NCI-H1930 (cell line): ENCODE measurements around the gene THBS4.

ENCODE experiments used
- DNase-seq, 2 experiments: peaks; one replicate each; lab custom pipeline; 2025; lab: John Stamatoyannopoulos, UW

The THBS4 gene

DNA sequence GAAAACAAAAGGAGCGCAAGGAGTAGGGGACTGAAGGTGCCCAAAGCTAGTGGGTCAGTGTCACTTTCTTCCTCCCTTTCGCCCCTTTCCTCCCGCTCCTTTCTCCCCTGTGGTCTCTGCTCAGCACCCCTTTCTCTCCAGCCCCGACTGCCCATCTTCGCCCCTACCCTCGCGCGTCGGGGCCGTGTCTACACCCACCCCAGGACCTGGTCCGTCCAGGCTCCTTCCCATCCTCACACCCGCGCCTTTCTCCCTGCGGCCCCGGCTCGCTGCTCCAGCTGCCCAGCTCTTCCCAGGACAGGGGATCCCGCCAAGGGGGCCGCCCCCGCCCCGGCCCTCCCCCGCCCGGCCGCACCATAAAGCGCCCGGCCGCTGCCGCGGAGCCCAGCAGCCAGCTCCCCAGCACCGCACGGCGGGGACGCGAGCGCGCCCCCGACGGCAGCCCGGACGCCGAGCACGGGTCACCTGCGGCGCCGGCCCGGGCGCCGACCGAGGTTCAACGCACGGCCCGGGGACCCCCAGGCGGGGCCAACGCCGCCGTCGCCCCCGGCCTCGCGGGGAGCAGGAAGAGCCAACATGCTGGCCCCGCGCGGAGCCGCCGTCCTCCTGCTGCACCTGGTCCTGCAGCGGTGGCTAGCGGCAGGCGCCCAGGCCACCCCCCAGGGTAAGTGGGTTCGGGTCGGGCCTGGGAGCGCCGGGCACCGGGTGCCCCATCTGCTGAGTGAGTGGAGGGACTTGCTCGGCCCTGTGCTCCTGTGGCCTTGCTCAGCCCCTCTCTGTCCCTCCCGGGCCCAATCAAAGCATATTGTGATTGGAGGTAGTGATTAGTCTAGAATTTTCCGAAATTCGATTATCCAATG lies at the start of gene THBS4:
Gene THBS4, plus strand, starts transcription at position 387 of the 860 bp plus-strand sequence. Its CDS starts 190 bp downstream, at position 577.
- DNase-seq, result no peak

DNA sequence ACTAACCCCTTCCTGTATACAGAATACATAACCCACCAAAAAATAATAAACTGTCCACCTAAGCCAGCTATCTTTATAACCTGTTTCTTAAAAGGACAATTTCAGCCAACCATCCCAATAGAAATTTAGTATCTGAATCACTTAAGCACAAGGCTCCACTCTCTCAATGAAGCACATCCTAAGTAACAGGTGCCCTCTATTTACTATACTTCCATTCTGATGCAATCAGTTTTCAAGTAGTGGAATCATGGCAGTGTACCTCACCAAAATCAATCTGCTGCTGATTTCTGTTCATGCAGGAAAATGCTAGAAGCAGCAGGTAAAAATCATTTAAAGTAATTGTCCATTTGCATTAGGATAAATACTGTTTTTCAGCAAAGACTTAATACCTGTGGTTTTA lies 48.9 kb upstream of the THBS4 start:
- no peak for DNase-seq

DNA sequence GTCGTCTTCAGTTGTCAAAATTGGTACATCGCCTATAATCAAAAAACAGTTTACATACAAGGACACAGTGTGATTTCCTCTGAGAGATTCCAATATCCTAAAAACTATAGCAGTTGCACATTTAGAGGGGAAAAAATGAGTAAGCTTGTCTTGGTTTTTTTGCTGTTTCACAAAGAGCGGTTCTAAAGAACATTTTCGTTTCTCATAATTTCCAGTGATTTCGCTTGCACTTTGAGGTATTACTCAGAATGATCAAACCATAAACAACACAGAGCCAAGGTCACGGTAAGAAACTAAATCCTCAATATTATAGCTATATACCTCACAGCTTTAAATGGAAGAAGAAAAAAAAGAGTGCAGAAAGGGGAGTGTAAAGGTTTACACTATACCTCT lies 44.9 kb upstream of the THBS4 start:
- no peak for DNase-seq

DNA sequence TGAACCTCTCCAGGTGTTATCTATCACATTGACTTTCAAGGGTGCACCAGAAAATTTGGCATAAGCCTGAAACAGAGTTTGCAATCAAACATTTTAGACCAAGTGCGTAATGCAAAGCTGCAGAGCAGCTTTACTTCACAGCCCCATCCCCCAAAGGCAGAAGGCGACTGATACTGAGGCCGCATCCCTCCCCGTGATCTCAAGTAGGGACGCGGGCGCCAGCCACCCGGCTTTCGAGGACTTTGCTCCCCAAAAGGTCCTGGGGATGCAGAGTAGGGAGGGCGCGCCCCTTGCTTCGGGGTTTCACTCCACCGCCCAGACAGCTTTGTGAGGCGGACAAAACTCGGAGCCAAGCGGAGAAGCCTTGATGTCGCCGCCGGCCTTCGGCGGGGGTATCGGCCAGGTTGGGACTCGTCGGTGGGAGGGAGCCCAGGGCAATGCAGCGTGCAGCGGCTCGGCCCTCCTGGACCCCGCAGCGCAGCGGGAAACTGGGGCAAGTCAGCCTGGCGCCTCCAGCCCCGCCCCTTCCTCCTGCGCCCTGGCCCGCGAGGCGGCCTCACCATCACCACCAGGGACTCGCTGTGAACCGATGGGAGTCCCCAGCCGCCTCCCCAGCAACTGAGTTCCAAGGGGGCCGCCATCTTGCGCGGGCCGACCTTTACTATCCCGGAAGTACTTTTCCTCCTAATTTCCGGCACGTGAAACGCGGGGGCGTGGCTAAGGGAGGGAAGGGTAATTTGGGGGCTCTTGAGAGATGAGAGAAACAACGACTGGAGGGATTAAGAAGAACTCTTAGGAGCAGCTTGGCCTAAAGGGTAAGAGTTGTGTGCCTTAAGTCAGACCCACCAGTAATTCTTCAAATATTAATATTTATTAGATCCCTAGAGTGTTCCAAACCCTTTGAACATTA lies 44.3 kb upstream of the THBS4 start, which contains the start of gene MTX3:
Gene MTX3, minus strand, starts transcription at position 665 of the 910 bp plus-strand sequence. Its CDS starts 24 bp downstream, at position 641.
- DNase-seq, result peak; percentile 73 to 82

GRCh38 chr5:79992891-79993657 lies 42.1 kb upstream of the THBS4 start:
- DNase-seq, result no peak

DNA sequence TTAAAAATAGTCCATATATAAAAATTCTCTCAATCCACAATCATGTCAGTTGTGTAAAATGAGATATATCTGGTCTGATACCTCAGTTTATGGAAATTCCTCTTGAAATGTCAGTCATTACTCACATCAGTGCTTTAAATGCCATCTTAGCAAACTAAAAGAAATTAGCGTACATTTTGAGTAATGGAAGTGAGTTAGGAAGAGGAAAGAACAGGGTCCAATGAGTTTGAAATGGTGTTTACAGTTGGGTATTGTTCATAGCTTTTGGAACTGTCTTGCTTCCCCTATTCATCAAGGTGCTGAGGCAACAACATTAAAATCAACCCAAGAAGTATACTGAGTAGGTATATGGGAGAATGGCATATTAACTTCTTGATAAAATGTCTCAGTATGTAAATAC lies 35.4 kb upstream of the THBS4 start:
- DNase-seq, result no peak

DNA sequence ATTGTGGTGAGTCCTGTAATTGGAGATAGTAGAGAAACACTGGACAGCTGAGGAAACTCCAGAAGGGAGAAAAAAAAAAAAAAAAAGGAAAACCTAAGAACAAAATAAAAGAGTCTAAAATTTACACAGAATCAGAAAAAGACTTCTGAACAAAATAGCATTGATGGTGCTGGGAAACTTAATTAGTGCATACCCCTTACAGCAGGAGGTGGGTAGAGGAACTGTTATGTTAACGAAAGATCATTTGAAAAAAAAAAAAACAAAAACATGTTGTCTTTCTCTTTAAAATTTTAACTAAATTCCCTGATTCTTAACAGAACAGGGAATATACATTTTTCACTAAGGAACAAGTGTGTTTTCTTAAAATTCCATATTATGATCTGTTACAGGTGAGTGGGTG lies 32.5 kb upstream of the THBS4 start:
- DNase-seq, result no peak

DNA sequence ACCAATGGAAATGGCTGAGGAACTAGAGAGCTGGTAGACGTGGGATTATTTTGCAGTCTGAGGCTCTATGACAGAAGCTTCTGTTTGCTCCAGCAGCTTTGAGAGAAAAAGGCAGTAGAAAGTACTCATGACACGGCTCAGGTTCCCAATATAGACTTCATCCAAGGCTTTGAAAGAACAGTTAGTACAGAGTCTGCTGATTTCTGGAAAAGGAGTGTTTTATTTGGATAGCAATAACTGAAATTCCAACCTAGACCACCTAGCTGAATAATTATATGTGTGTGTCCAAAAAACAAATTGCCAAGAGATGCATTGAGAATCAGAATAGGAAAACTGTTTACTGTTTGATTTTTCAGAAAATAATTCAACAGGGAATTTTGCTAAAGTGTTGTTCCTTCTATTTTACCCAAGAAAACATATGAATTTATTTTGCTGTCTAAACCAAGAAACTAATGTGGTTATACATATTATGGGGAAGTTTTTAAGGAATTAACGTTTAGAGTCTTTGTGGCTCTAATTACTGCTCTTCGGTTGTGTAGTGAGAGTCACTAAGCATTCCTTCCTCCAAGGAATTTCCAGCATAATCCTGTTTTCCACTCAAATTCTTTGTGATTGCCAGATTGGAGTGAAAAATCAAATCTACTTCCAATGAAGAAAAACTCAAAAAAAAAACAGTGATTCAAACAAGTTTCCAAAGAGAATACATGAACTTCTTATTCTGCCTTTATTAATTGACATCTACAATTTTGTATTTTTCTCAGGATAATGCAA lies 26.0 kb upstream of the THBS4 start:
- DNase-seq, result no peak

- DNase-seq, result no peak
Measured at GRCh38 chr5:80010754-80011392, 24.3 kb upstream of the THBS4 start.

GRCh38 chr5:80025069-80025468 lies 10.1 kb upstream of the THBS4 start:
- no peak for DNase-seq

DNA sequence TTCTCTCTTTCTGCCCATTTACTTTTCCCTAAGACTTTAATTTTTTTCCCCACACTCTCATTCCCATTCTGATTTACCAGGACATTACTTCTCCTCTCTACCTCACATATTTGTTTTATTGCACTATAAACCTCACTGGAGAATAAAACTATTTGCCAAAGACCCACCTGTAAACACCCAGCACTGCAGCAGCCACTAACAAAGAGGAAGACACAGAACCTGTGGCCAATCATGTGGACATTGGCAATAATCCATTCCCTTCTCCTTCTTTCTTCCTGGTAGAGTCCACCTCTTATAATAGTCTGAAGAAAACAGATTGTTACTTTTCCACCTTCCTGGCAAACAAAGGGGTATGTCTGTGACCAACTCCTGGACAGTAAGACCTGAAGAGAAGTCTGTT lies 8.3 kb upstream of the THBS4 start:
- no peak for DNase-seq

DNA sequence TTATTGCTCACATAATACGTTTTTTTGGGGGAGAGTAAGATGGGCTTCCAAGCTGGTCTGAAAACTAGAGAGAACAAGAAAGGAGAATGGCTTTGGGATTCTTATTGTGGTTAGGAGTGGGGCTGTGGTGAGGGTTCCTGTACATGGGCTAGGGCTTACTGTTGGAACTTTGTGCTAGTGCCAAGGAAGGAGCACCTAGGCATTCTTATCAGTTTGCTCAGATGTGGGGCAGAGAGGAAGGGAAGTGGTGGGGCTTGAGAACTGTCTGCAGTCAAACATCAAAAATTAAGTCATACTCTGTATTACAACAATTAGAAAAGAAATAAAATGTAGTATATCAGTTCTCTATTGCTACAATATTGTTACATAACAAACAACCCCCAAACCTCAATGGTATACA lies 4.0 kb upstream of the THBS4 start:
- DNase-seq, result no peak

GRCh38 chr5:80033513-80033912 lies 1.6 kb upstream of the THBS4 start:
- DNase-seq, result no peak

- no peak for DNase-seq
Measured at GRCh38 chr5:80034559-80034958, 589 bp upstream of the THBS4 start.

GRCh38 chr5:80035839-80036238 lies 691 bp downstream of the THBS4 start:
- DNase-seq, result no peak

- no peak for DNase-seq
Measured at GRCh38 chr5:80036615-80037014, 1.5 kb downstream of the THBS4 start.

GRCh38 chr5:80037366-80037765 lies 2.2 kb downstream of the THBS4 start:
- no peak for DNase-seq

DNA sequence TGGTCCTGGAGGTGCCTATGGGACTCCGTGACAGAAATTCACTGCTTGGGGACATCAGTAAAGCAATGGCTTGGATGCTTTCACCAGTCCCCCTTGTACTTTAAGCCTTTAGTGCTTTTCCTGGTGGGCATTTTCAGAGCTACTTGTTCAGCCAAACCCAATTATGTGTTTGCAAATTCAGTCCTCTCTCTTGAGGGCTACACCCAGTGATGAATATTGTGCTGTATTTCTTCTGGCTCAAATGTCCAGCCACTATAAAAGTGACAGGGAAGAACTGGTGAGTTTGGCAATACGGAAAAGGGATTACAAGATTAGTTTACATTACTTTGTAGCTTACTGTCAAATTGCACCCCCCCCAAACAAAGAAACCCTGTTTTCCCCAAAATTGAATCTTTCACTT lies 4.5 kb downstream of the THBS4 start:
- DNase-seq, result no peak

DNA sequence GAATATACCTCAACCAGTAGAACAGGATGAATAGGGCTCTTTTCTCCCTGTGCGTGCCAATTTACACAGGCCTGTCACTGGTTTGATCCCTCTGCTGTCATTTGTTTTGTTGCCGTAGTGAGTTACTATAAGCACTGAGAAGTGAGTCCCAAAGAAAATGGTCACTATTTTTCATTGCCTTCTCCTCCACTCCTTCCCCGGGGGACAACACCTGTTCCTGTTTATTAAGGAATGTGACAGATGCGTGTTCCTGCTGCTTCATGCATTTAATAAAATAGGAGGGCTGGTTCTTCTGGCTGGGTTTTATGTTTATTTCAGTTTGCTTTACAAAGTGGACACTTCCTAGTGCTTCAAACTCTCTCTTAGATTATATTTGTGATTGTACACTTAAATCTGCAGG lies 6.4 kb downstream of the THBS4 start:
- no peak for DNase-seq

GRCh38 chr5:80042330-80042729 lies 7.2 kb downstream of the THBS4 start:
- DNase-seq, result no peak

DNA sequence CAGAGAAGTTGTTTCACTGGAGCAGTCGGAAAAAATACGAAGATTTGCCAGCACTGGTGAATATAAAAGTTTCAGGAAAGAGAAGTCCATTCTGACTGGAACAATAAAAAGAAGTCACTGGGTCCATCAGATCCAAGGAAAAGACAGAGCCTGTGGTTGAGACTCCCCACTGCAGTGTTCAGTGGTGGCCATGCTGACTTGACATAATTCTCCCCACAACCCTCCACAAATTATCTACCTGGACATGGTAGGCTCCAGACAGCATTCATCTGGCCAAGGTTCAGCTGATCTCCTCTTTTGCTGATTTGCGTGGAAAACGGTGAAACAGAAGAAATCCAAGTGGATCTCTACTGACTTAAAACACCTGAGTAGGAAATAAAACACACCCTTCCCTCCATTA lies 8.0 kb downstream of the THBS4 start:
- no peak for DNase-seq
